NCI-H2196 (cell line): ENCODE measurements around the gene ADCY7.

Experiments used
- DNase-seq: peaks from one replicate; lab custom pipeline; 2025; ENCODE audit not compliant: unreplicated experiment; lab: John Stamatoyannopoulos, UW

Gene ADCY7

DNA sequence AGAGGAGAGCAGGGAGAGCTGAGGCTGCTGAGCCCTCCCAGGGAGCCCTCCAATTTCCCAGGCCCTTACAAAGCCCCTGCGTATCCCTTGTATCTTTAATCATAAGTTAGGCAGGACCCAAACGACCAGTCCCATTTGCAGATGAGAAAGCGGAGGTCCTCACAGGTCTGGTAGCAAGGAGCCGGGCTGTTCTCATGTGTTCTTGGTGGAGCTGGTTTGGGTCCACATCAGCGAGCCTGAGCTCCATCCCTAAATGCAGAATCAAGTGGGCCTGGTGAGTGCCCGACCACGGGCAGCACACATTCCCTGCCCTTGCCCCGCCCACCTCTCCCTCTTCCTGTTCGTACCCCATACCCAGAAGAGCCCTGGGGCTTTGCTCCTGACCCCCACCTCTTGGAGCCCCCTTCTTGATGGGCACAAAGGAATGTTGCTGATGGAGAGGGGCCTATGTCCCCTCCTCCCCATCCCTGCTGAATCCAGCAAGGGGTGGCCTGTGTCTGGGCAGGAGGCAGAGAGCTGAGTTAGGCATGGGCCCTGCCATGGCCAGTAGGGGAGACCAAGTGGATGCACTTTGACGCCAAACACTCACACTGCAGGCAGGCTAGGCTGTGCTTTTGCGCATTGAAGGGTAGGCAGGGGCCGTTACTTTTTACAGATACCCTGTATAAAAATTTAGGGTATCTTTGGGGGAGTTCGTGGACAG is 18.3 kb upstream of the ADCY7 start:
- no peak for DNase-seq

GRCh38 chr16:50248845-50249244 is 17.5 kb upstream of the ADCY7 start:
- no peak for DNase-seq

- DNase-seq, result no peak
Measured at GRCh38 chr16:50251375-50252081, 14.8 kb upstream of the ADCY7 start.

- DNase-seq, result no peak
Measured at GRCh38 chr16:50252082-50252611, 14.2 kb upstream of the ADCY7 start.

GRCh38 chr16:50252874-50253513 is 13.4 kb upstream of the ADCY7 start:
- no peak for DNase-seq

- no peak for DNase-seq
Measured at GRCh38 chr16:50253514-50253910, 12.8 kb upstream of the ADCY7 start.

- DNase-seq, result no peak
Measured at GRCh38 chr16:50254072-50254471, 12.3 kb upstream of the ADCY7 start.

DNA sequence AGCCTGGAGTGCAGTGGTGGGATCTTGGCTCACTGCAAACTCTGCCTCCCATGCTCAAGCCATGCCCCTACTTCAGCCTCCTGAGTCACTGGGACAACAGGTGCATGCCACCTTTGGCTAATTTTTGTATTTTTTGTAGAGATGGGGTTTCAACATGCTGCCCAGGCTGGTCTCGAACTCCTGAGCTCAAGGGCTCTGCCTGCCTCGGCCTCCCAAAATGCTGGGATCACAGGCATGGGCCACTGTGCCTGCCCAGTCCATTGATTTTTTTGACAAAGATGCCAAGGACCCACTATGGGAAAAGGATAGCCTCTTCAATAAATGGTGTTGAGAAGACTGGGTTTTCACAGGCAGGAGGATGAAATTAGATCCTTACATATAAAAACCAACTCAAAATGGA is 10.8 kb upstream of the ADCY7 start:
- no peak for DNase-seq

GRCh38 chr16:50256604-50257003 is 9.7 kb upstream of the ADCY7 start:
- no peak for DNase-seq

GRCh38 chr16:50257876-50258275 is 8.5 kb upstream of the ADCY7 start:
- DNase-seq, result no peak

GRCh38 chr16:50259334-50260205 is 6.8 kb upstream of the ADCY7 start:
- no peak for DNase-seq

GRCh38 chr16:50260206-50261159 is 5.9 kb upstream of the ADCY7 start:
- no peak for DNase-seq

DNA sequence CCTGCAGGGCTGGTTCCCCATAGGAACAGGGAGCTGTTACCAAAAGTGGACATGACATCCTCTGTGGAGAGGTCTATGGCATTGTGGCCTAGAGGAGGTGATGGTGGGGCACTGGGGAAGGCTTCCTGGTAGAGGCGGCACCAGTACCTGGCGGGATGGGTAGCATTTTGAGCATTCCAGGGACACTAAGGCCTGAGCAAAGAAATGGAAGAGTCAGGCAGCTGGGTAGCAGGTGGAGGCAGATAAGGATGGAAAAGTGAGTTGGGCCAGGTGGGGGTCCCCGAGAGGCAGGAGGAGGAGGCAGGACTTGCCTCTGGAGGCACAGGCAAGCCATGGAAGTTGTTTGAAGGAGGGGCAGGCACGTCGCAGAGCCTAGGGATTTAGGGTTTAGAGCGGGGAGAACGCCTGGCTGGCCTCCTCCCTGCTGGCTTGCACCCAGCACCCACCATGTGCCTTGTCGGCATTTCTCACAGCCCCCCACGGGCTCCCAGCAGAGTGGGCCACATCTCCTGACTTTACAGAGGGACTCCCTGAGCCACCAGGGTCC is 5.1 kb upstream of the ADCY7 start:
- DNase-seq, result no peak

- no peak for DNase-seq
Measured at GRCh38 chr16:50261707-50262235, 4.6 kb upstream of the ADCY7 start.

DNA sequence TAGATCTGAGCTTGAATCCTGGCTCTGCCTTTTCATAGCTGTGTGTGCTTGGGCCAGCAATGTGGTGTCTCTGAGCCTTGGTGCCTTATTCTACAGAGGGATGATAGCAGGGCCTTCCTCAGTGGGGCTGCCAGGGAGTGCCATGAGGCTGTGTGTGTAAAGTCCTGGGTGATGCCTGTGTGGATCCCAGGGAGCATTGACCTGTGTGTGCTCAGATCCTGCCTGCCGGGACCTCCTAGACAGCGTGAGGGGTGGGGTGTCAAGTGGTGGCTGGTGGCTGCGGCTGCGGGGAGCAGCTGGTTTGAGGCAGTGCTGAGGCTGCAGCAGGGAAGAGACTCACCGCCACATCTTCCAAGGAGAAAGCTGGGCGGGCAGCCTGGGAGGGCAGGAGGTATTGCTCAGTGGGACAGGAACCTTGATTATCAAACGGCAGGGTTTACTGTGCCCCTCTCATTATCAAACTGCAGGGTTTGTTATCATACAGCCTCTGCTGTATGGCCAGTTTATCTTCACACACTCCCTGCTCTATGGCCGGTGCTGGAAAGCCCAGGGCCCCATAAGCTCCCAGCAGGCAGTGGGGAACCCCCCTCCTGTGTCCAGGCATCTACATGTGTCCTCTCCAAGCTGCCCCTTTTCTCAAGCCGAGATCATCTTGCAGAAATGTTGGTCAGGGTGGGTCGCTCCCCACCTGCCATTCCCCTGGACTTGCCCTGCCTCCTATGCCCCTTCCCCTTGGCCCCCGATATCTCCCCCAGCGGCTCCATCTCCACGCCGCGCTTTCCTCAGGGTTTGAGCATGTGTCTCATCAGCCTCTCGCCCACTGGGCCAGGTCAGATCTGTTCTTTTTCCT is 3.1 kb upstream of the ADCY7 start:
- DNase-seq, result no peak

GRCh38 chr16:50263940-50264929 is 2.1 kb upstream of the ADCY7 start:
- DNase-seq, result no peak

DNA sequence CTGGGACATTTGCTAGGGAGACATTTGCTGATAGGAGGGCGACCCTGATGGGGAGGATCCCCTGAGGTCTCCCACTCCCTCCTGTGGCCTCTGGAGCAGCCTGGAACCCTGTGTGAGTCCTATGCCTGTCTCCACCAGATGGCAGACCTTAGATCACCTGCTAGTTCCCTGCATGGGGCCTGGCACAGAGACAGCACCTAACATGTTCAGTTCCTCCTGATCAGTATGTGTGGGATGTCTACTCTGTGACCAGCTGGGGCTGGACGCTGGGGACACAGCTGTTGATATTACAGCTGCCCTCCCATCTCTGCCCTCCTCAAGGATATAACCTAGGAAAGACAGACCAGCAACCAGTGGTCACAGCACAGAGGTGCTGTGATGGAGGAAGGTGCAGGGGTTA is 1.1 kb upstream of the ADCY7 start:
- DNase-seq, result peak; percentile 6
